Measurements from ENCODE around the gene FBXL7.

Gene FBXL7

DNA sequence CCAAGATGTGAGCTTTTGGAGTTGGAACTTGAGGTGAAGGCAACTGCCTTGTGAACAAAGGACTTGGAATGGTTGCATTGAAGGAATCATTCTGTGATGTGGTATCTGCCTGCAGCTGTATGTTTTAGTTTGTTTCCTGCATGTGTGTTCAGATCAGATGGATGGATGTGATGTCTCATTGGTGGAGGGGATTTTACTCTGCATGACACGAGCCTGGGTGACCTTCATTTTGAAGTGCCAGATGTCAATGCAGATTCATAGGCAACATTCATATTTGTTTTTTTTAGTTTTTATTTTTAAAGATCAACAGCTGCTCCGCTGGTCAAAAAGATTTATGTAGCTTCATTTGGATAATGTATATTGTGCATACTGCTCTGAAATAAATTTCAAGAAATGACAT lies 13.5 kb downstream of the FBXL7 start:
- TF ChIP-seq, protein P1, sequence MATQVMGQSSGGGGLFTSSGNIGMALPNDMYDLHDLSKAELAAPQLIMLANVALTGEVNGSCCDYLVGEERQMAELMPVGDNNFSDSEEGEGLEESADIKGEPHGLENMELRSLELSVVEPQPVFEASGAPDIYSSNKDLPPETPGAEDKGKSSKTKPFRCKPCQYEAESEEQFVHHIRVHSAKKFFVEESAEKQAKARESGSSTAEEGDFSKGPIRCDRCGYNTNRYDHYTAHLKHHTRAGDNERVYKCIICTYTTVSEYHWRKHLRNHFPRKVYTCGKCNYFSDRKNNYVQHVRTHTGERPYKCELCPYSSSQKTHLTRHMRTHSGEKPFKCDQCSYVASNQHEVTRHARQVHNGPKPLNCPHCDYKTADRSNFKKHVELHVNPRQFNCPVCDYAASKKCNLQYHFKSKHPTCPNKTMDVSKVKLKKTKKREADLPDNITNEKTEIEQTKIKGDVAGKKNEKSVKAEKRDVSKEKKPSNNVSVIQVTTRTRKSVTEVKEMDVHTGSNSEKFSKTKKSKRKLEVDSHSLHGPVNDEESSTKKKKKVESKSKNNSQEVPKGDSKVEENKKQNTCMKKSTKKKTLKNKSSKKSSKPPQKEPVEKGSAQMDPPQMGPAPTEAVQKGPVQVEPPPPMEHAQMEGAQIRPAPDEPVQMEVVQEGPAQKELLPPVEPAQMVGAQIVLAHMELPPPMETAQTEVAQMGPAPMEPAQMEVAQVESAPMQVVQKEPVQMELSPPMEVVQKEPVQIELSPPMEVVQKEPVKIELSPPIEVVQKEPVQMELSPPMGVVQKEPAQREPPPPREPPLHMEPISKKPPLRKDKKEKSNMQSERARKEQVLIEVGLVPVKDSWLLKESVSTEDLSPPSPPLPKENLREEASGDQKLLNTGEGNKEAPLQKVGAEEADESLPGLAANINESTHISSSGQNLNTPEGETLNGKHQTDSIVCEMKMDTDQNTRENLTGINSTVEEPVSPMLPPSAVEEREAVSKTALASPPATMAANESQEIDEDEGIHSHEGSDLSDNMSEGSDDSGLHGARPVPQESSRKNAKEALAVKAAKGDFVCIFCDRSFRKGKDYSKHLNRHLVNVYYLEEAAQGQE (IDR thresholded peaks at IDR 0.05; ENCODE audit: low read depth): no peak
- TF ChIP-seq CEBPB (IDR thresholded peaks at IDR 0.05) (no peak), RAD21 (IDR thresholded peaks at IDR 0.05; ENCODE audit: low read depth) (no peak), ZBTB7A (IDR thresholded peaks at IDR 0.05; ENCODE audit: low read depth) (no peak), NFIC (IDR thresholded peaks at IDR 0.05) (no peak), TCF12 (IDR thresholded peaks at IDR 0.05; ENCODE audit: low read depth) (no peak), YY1 (IDR thresholded peaks at IDR 0.05; ENCODE audit: low read depth) (no peak), FOXM1 (IDR thresholded peaks at IDR 0.05; ENCODE audit: borderline replicate concordance, low read depth) (no peak), USF1 (IDR thresholded peaks at IDR 0.05) (no peak), EGR1 (IDR thresholded peaks at IDR 0.05) (no peak), TEAD4 (IDR thresholded peaks at IDR 0.05) (no peak), EP300 (IDR thresholded peaks at IDR 0.05; ENCODE audit: borderline replicate concordance) (no peak), CREB1 (IDR thresholded peaks at IDR 0.05; ENCODE audit: low read depth) (no peak), TAF1 (IDR thresholded peaks at IDR 0.05; ENCODE audit: low read depth) (no peak)
- TF ChIP-seq, protein P2, sequence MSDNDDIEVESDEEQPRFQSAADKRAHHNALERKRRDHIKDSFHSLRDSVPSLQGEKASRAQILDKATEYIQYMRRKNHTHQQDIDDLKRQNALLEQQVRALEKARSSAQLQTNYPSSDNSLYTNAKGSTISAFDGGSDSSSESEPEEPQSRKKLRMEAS (IDR thresholded peaks at IDR 0.05): no peak

GRCh38 chr5:15513911-15514310 lies 13.9 kb downstream of the FBXL7 start:
- TF ChIP-seq CREB1 (IDR thresholded peaks at IDR 0.05; ENCODE audit: low read depth) (no peak), RAD21 (IDR thresholded peaks at IDR 0.05; ENCODE audit: low read depth) (no peak), NFIC (IDR thresholded peaks at IDR 0.05) (no peak), ZBTB7A (IDR thresholded peaks at IDR 0.05; ENCODE audit: low read depth) (no peak), EGR1 (IDR thresholded peaks at IDR 0.05) (no peak), YY1 (IDR thresholded peaks at IDR 0.05; ENCODE audit: low read depth) (no peak), EP300 (IDR thresholded peaks at IDR 0.05; ENCODE audit: borderline replicate concordance) (no peak)

DNA sequence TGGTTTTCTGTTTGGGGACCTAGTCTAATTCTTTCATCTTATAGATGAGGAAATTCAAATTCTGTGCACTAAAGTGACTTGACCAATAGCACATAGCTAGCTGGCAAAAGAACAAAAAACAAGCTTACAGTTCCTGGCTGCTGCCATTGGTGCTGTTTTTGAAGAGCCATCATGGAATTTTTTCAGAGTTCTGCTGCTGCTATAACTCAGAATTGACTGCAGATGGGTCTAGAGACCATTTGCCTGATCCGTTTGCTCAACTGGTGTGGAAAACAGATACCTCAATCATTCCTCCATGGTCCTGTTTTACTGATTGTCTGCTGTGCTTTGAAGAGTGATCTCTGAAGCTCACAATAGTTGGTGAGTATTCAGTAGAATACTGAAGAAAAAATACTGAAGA lies 15.2 kb downstream of the FBXL7 start:
- TF ChIP-seq FOXM1 (IDR thresholded peaks at IDR 0.05; ENCODE audit: borderline replicate concordance, low read depth) (no peak), TEAD4 (IDR thresholded peaks at IDR 0.05) (no peak), TCF12 (IDR thresholded peaks at IDR 0.05; ENCODE audit: low read depth) (no peak), YY1 (IDR thresholded peaks at IDR 0.05; ENCODE audit: low read depth) (no peak), USF1 (IDR thresholded peaks at IDR 0.05) (no peak)
- TF ChIP-seq, protein P2 (IDR thresholded peaks at IDR 0.05): no peak

- TF ChIP-seq RAD21 (IDR thresholded peaks at IDR 0.05; ENCODE audit: low read depth) (no peak), YY1 (IDR thresholded peaks at IDR 0.05; ENCODE audit: low read depth) (no peak), FOXM1 (IDR thresholded peaks at IDR 0.05; ENCODE audit: borderline replicate concordance, low read depth) (no peak), EP300 (IDR thresholded peaks at IDR 0.05; ENCODE audit: borderline replicate concordance) (no peak), TCF12 (IDR thresholded peaks at IDR 0.05; ENCODE audit: low read depth) (no peak)
Observed at GRCh38 chr5:15516486-15516885, 16.5 kb downstream of the FBXL7 start.

- no peak for TF ChIP-seq RAD21 (IDR thresholded peaks at IDR 0.05; ENCODE audit: low read depth)
- TF ChIP-seq, protein P1 (IDR thresholded peaks at IDR 0.05; ENCODE audit: low read depth): no peak
- no peak for TF ChIP-seq EGR1 (IDR thresholded peaks at IDR 0.05)
- no peak for TF ChIP-seq FOXM1 (IDR thresholded peaks at IDR 0.05; ENCODE audit: borderline replicate concordance, low read depth)
- TF ChIP-seq YY1 (IDR thresholded peaks at IDR 0.05; ENCODE audit: low read depth): no peak
- no peak for TF ChIP-seq TEAD4 (IDR thresholded peaks at IDR 0.05)
Observed at GRCh38 chr5:15518786-15519185, 18.8 kb downstream of the FBXL7 start.

DNA sequence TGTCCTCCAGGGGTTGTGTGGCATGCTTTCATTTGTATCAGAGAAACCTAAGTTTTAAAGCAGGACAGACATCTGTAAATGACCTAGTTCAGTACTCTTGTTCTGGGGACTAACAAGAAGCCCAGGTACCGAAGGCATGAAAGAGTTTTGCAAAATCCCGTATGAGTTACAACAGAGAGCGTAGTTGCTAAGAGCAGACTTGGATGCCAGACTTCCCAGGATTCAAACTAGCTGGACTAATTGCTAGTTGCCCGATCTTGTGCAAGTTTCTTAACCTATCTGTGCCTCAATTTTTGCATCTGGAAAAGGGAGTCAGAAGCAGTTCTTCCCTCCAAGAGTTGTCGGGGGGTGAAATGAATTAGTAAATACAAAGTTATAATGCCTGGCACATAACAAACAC lies 20.9 kb downstream of the FBXL7 start:
- no peak for TF ChIP-seq ZBTB7A (IDR thresholded peaks at IDR 0.05; ENCODE audit: low read depth)
- TF ChIP-seq NFIC (IDR thresholded peaks at IDR 0.05): no peak
- TF ChIP-seq, protein P1 (IDR thresholded peaks at IDR 0.05; ENCODE audit: low read depth): no peak
- TF ChIP-seq EGR1 (IDR thresholded peaks at IDR 0.05): no peak
- TF ChIP-seq TEAD4 (IDR thresholded peaks at IDR 0.05): no peak
- no peak for TF ChIP-seq CEBPB (IDR thresholded peaks at IDR 0.05)
- no peak for TF ChIP-seq EP300 (IDR thresholded peaks at IDR 0.05; ENCODE audit: borderline replicate concordance)
- no peak for TF ChIP-seq FOXM1 (IDR thresholded peaks at IDR 0.05; ENCODE audit: borderline replicate concordance, low read depth)
- TF ChIP-seq TCF12 (IDR thresholded peaks at IDR 0.05; ENCODE audit: low read depth): no peak
- TF ChIP-seq YY1 (IDR thresholded peaks at IDR 0.05; ENCODE audit: low read depth): no peak
- no peak for TF ChIP-seq CREB1 (IDR thresholded peaks at IDR 0.05; ENCODE audit: low read depth)
- no peak for TF ChIP-seq TAF1 (IDR thresholded peaks at IDR 0.05; ENCODE audit: low read depth)

All from Ishikawa (cell line).